Vagina (tissue), 2 donors: Measurements from ENCODE around the gene SGCA.

Source experiments
- CTCF ChIP-seq, 3 experiments: fragments of 450-650 bp in 2 of 3; fragments of 200-600 bp in 1 of 3; sonication (generic) in 1 of 3; IDR thresholded peaks; one replicate each; pipeline ENCODE4 v1.5.1; 2017 to 2019; ENCODE audit warnings: antibody characterized with exemption in 3 of 3, mild to moderate bottlenecking in 2 of 3, moderate library complexity in 2 of 3
- POLR2A ChIP-seq, 2 donors: fragments of 450-650 bp; IDR thresholded peaks; one replicate each; pipeline ENCODE4 v1.6.1; 2017; ENCODE audit warnings: antibody characterized with exemption in 2 of 2, mild to moderate bottlenecking in 2 of 2, moderate library complexity in 2 of 2
- POLR2AphosphoS5 ChIP-seq, 2 donors: sonication (generic); formaldehyde crosslinking; IDR thresholded peaks; one replicate each; pipeline ENCODE4 v1.9.0; 2017; ENCODE audit warnings: antibody characterized with exemption in 2 of 2, mild to moderate bottlenecking in 2 of 2, low read depth in 1 of 2; ENCODE audit not compliant: insufficient read depth in 1 of 2

GRCh38 chr17:50176559-50177357 lies 11.0 kb downstream of the SGCA start:
- no peak for TF ChIP-seq CTCF (IDR thresholded peaks at IDR 0.05)
- TF ChIP-seq POLR2A (IDR thresholded peaks at IDR 0.05), result no peak
- TF ChIP-seq POLR2AphosphoS5 (IDR thresholded peaks at IDR 0.05; ENCODE audit: insufficient read depth in 1 of 2, low read depth in 1 of 2), result no peak
